ENCODE results near the gene DIPK1A. TPM values are rescaled to one million over a fixed set of nuclear protein-coding genes. Genes with fewer than 3 reads are reported as not detected.

DIPK1A gene
- total and polyA plus RNA-seq, 11 donors, result 2.8 to 11.6 (median 6.2) TPM

- 94 to 97% (median 95%) methylated on average over 2 of the region's 2 CpGs for WGBS, 4 donors
- DNase-seq (no peak), ATAC-seq (no peak)
- intact Hi-C loops (cut with DNase I), result no loop called here
- Histone ChIP-seq H3K4me1 (peaks cover 0 to 17% (median 0%) of the 10 kb centered on the region in 12 donors), H3K4me3 (no peak overlapping the region), H3K36me3 (no peaks in the 10 kb centered on the region), H3K27me3 (no peaks in the 10 kb centered on the region), H3K9me3 (peaks cover 0 to 17% (median 0%) of the 10 kb centered on the region in 12 donors), H3K27ac (no peak overlapping the region)
- no peak for TF ChIP-seq POLR2A (IDR thresholded peaks at IDR 0.05)
- TF ChIP-seq, protein P1, sequence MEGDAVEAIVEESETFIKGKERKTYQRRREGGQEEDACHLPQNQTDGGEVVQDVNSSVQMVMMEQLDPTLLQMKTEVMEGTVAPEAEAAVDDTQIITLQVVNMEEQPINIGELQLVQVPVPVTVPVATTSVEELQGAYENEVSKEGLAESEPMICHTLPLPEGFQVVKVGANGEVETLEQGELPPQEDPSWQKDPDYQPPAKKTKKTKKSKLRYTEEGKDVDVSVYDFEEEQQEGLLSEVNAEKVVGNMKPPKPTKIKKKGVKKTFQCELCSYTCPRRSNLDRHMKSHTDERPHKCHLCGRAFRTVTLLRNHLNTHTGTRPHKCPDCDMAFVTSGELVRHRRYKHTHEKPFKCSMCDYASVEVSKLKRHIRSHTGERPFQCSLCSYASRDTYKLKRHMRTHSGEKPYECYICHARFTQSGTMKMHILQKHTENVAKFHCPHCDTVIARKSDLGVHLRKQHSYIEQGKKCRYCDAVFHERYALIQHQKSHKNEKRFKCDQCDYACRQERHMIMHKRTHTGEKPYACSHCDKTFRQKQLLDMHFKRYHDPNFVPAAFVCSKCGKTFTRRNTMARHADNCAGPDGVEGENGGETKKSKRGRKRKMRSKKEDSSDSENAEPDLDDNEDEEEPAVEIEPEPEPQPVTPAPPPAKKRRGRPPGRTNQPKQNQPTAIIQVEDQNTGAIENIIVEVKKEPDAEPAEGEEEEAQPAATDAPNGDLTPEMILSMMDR (IDR thresholded peaks at IDR 0.05), result no peak
These were observed 73.8 kb downstream of the DIPK1A start for GRCh38 chr1:92887465-92887864.

GRCh38 chr1:92886886-92887419, 74.3 kb downstream of the DIPK1A start:
- Histone ChIP-seq H3K36me3 (no peaks in the 10 kb centered on the region), H3K27ac (no peak overlapping the region), H3K9me3 (peaks cover 0 to 17% (median 0%) of the 10 kb centered on the region in 12 donors), H3K4me3 (no peak overlapping the region), H3K4me1 (peaks cover 0 to 18% (median 0%) of the 10 kb centered on the region in 12 donors), H3K27me3 (no peaks in the 10 kb centered on the region)
- intact Hi-C loops (cut with DNase I), result no loop called here
- TF ChIP-seq POLR2A (IDR thresholded peaks at IDR 0.05), result no peak
- TF ChIP-seq, protein P1 (IDR thresholded peaks at IDR 0.05), result no peak
- no peak for DNase-seq
- 93 to 100% (median 97%) methylated on average over 2 of the region's 2 CpGs for WGBS, 4 donors
- ATAC-seq, result no peak

- 90 to 92% (median 91%) methylated on average over 1 of the region's 1 CpG for WGBS, 4 donors
- Histone ChIP-seq H3K36me3 (no peaks in the 10 kb centered on the region), H3K4me1 (peaks cover 0 to 18% (median 0%) of the 10 kb centered on the region in 12 donors), H3K4me3 (no peak overlapping the region), H3K27me3 (no peaks in the 10 kb centered on the region), H3K27ac (no peak overlapping the region), H3K9me3 (peaks cover 0 to 5% (median 0%) of the 10 kb centered on the region in 12 donors)
- no peak for TF ChIP-seq POLR2A (IDR thresholded peaks at IDR 0.05)
- TF ChIP-seq, protein P1 (IDR thresholded peaks at IDR 0.05), result no peak
- intact Hi-C loops (cut with DNase I), result no loop called here
- DNase-seq (no peak), ATAC-seq (no peak)
These were observed 77.1 kb downstream of the DIPK1A start for GRCh38 chr1:92884195-92884594.

- ATAC-seq, result no peak
- TF ChIP-seq, protein P1 (IDR thresholded peaks at IDR 0.05), result no peak
- TF ChIP-seq POLR2A (IDR thresholded peaks at IDR 0.05), result no peak
- no peaks in the 10 kb centered on the region for H3K27me3 ChIP-seq
- H3K27ac ChIP-seq, result peak overlapping the region in 1 of 12 donors; percentile 48
- no peak for DNase-seq
- H3K4me3 ChIP-seq, result no peak overlapping the region
- no peaks in the 10 kb centered on the region for H3K36me3 ChIP-seq
- H3K9me3 ChIP-seq, result no peaks in the 10 kb centered on the region
- H3K4me1 ChIP-seq, result peaks cover 0 to 18% (median 0%) of the 10 kb centered on the region in 12 donors
- intact Hi-C loops (cut with DNase I), result no loop called here
These were observed 78.0 kb downstream of the DIPK1A start for GRCh38 chr1:92883297-92883696.
